WTC11 (cell line): ENCODE measurements around the gene CLASP1.

Experiments used
- CREB1 ChIP-seq: sonication (generic); formaldehyde crosslinking; IDR thresholded peaks from 2 replicates; pipeline ENCODE4 v1.8.0; 2023; ENCODE audit warnings: mild to moderate bottlenecking, missing genetic modification reagents
- CTCF ChIP-seq: fragments of 200-600 bp; IDR thresholded peaks from 2 replicates; pipeline ENCODE4 v1.8.0; 2022; ENCODE audit warnings: antibody characterized with exemption
- HMGA2 ChIP-seq: fragments of 250-450 bp; sonication (Bioruptor Pico); IDR thresholded peaks from 2 replicates; pipeline ENCODE4 v1.4.0; 2021; ENCODE audit warnings: mild to moderate bottlenecking, moderate library complexity
- IRF2 ChIP-seq: sonication (generic); formaldehyde crosslinking; IDR thresholded peaks from 2 replicates; pipeline ENCODE4 v1.8.0; 2022; ENCODE audit warnings: low read depth, missing genetic modification reagents, borderline replicate concordance
- JUN ChIP-seq: sonication (generic); formaldehyde crosslinking; IDR thresholded peaks from 2 replicates; pipeline ENCODE4 v1.8.0; 2023; ENCODE audit warnings: mild to moderate bottlenecking, missing genetic modification reagents
- NR2C2 ChIP-seq: sonication (generic); formaldehyde crosslinking; IDR thresholded peaks from 2 replicates; pipeline ENCODE4 v1.8.0; 2022; ENCODE audit warnings: mild to moderate bottlenecking, missing genetic modification reagents
- NR3C1 ChIP-seq: sonication (generic); formaldehyde crosslinking; conservative IDR thresholded peaks from 2 replicates; pipeline ENCODE4 v1.8.1; 2023; ENCODE audit warnings: low read depth, mild to moderate bottlenecking, missing genetic modification reagents
- TEAD1 ChIP-seq: sonication (generic); formaldehyde crosslinking; IDR thresholded peaks from 2 replicates; pipeline ENCODE4 v1.8.0; 2022; ENCODE audit warnings: mild to moderate bottlenecking, missing genetic modification reagents
- USF1 ChIP-seq: sonication (generic); formaldehyde crosslinking; IDR thresholded peaks from 2 replicates; pipeline ENCODE4 v1.8.0; 2022; ENCODE audit warnings: mild to moderate bottlenecking, missing genetic modification reagents
- ZNF416 ChIP-seq: fragments of 250-450 bp; sonication (Bioruptor Pico); IDR thresholded peaks from 2 replicates; pipeline ENCODE4 v1.9.0; 2021; ENCODE audit warnings: mild to moderate bottlenecking, inconsistent platforms
- ZNF512 ChIP-seq: sonication (generic); formaldehyde crosslinking; IDR thresholded peaks from 2 replicates; pipeline ENCODE4 v1.8.1; 2022; ENCODE audit warnings: missing genetic modification reagents, borderline replicate concordance
- TF ChIP-seq, protein P1 (sequence below): sonication (generic); formaldehyde crosslinking; IDR thresholded peaks from 2 replicates; pipeline ENCODE4 v1.8.0; 2022; ENCODE audit warnings: mild to moderate bottlenecking, missing genetic modification reagents

- TF ChIP-seq NR3C1 (CRISPR knock-in tag) (no peak), ZNF416 (CRISPR knock-in tag) (no peak), CTCF (no peak), USF1 (no peak), ZNF512 (no peak), TEAD1 (CRISPR knock-in tag) (no peak), NR2C2 (CRISPR knock-in tag) (no peak), IRF2 (CRISPR knock-in tag) (no peak), HMGA2 (CRISPR knock-in tag) (no peak), CREB1 (CRISPR knock-in tag) (no peak), JUN (no peak)
- TF ChIP-seq, protein P1, sequence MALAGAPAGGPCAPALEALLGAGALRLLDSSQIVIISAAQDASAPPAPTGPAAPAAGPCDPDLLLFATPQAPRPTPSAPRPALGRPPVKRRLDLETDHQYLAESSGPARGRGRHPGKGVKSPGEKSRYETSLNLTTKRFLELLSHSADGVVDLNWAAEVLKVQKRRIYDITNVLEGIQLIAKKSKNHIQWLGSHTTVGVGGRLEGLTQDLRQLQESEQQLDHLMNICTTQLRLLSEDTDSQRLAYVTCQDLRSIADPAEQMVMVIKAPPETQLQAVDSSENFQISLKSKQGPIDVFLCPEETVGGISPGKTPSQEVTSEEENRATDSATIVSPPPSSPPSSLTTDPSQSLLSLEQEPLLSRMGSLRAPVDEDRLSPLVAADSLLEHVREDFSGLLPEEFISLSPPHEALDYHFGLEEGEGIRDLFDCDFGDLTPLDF (CRISPR knock-in tag) = no peak
These were observed 112.3 kb downstream of the CLASP1 start for GRCh38 chr2:121536850-121537557.
